H9 (cell line): ENCODE results near the gene TMEM198. TPM values are rescaled to one million over a fixed set of nuclear protein-coding genes. Genes with fewer than 3 reads are reported as not detected.

Experiments used
- DNase-seq: peaks from one replicate; pipeline ENCODE4 v3.0.0-alpha.2; 2017
- H2AFZ ChIP-seq: one replicate; pipeline ENCODE4 v1.6.1; 2013; ENCODE audit warnings: mild to moderate bottlenecking, low read length, control low read depth, moderate library complexity
- H2AK5ac ChIP-seq: 2 replicates; pipeline ENCODE4 v1.6.1; 2013; ENCODE audit warnings: low read length, control low read depth, mixed read lengths; ENCODE audit not compliant: insufficient read length
- H2BK120ac ChIP-seq: one replicate; pipeline ENCODE4 v1.6.1; 2013; ENCODE audit warnings: low read depth, mild to moderate bottlenecking, low read length, control low read depth, inconsistent platforms; ENCODE audit not compliant: poor library complexity, severe bottlenecking
- H2BK12ac ChIP-seq: 2 replicates; pipeline ENCODE4 v1.6.1; 2013; ENCODE audit warnings: low read length, control low read depth, mixed read lengths, low read depth; ENCODE audit not compliant: insufficient read length
- H2BK15ac ChIP-seq: 2 replicates; pipeline ENCODE4 v1.6.1; 2013; ENCODE audit warnings: low read depth, low read length, control low read depth
- H2BK20ac ChIP-seq: one replicate; pipeline ENCODE4 v1.6.1; 2013; ENCODE audit warnings: low read depth, mild to moderate bottlenecking, low read length, control low read depth, inconsistent platforms; ENCODE audit not compliant: poor library complexity, severe bottlenecking
- H2BK5ac ChIP-seq: 2 replicates; pipeline ENCODE4 v1.6.1; 2013; ENCODE audit warnings: low read length, control low read depth, mixed read lengths; ENCODE audit not compliant: insufficient read length
- H3K14ac ChIP-seq: 2 replicates; pipeline ENCODE4 v1.6.1; 2013; ENCODE audit warnings: low read length, control low read depth; ENCODE audit not compliant: insufficient read depth
- H3K18ac ChIP-seq: 2 replicates; pipeline ENCODE4 v1.6.1; 2013; ENCODE audit warnings: low read depth, mild to moderate bottlenecking, mixed read lengths, low read length, control low read depth; ENCODE audit not compliant: insufficient read length
- H3K23ac ChIP-seq: 2 replicates; pipeline ENCODE4 v1.6.1; 2013; ENCODE audit warnings: low read length, control low read depth, mixed read lengths, low read depth; ENCODE audit not compliant: insufficient read length
- H3K23me2 ChIP-seq: 2 replicates; pipeline ENCODE4 v1.6.1; 2013; ENCODE audit warnings: low read depth, mild to moderate bottlenecking, mixed read lengths, low read length, control low read depth; ENCODE audit not compliant: insufficient read length, poor library complexity, severe bottlenecking
- H3K27ac ChIP-seq: 2 replicates; pipeline ENCODE4 v1.5.1; 2013; ENCODE audit warnings: low read length, control low read depth, mixed read lengths, low read depth; ENCODE audit not compliant: insufficient read length
- H3K27me3 ChIP-seq: 2 replicates; pipeline ENCODE4 v1.6.1; 2013; ENCODE audit warnings: low read length, control low read depth, inconsistent platforms; ENCODE audit not compliant: insufficient read depth
- H3K4ac ChIP-seq: 2 replicates; pipeline ENCODE4 v1.6.1; 2013; ENCODE audit warnings: low read depth, mild to moderate bottlenecking, control low read depth, inconsistent platforms, low read length, moderate library complexity
- H3K4me1 ChIP-seq: 2 replicates; pipeline ENCODE4 v1.6.1; 2013; ENCODE audit warnings: low read length, control low read depth, inconsistent platforms; ENCODE audit not compliant: insufficient read depth
- H3K4me2 ChIP-seq: 2 replicates; pipeline ENCODE4 v1.6.1; 2013; ENCODE audit warnings: low read length, control low read depth, mixed read lengths; ENCODE audit not compliant: insufficient read length, insufficient read depth
- H3K56ac ChIP-seq: 2 replicates; pipeline ENCODE4 v1.6.1; 2013; ENCODE audit warnings: low read depth, mild to moderate bottlenecking, mixed read lengths, low read length, control low read depth; ENCODE audit not compliant: insufficient read length
- H3K79me1 ChIP-seq: 2 replicates; pipeline ENCODE4 v1.6.1; 2013; ENCODE audit warnings: low read depth, mild to moderate bottlenecking, moderate library complexity, low read length, control low read depth, inconsistent platforms; ENCODE audit not compliant: insufficient read depth, poor library complexity, severe bottlenecking
- H3K79me2 ChIP-seq: 2 replicates; pipeline ENCODE4 v1.6.1; 2013; ENCODE audit warnings: low read length, control low read depth, inconsistent platforms; ENCODE audit not compliant: insufficient read depth
- H3K9ac ChIP-seq: 2 replicates; pipeline ENCODE4 v1.6.1; 2013; ENCODE audit warnings: low read length, control low read depth, mixed read lengths; ENCODE audit not compliant: insufficient read length; ENCODE audit errors: extremely low read depth
- H3K9me3 ChIP-seq: one replicate; pipeline ENCODE4 v1.6.1; 2013; ENCODE audit warnings: low read depth, low read length, inconsistent platforms; ENCODE audit not compliant: control insufficient read depth
- H3T11ph ChIP-seq: one replicate; pipeline ENCODE4 v1.6.1; 2013; ENCODE audit warnings: mild to moderate bottlenecking, low read length, control low read depth, inconsistent platforms
- H4K20me1 ChIP-seq: one replicate; pipeline ENCODE4 v1.6.1; 2013; ENCODE audit not compliant: control insufficient read depth, insufficient read length, insufficient read depth
- H4K5ac ChIP-seq: 2 replicates; pipeline ENCODE4 v1.6.1; 2013; ENCODE audit warnings: low read depth, mild to moderate bottlenecking, mixed read lengths, low read length, control low read depth; ENCODE audit not compliant: insufficient read length
- H4K8ac ChIP-seq: replicated peaks from 2 replicates; pipeline ENCODE4 v1.6.1; 2013; ENCODE audit warnings: low read length, control low read depth, mixed read lengths, low read depth; ENCODE audit not compliant: insufficient read length
- H4K91ac ChIP-seq: 2 replicates; pipeline ENCODE4 v1.6.1; 2013; ENCODE audit warnings: low read depth, mild to moderate bottlenecking, moderate library complexity, mixed read lengths, low read length, control low read depth; ENCODE audit not compliant: insufficient read length
- H3K27ac Mint-ChIP-seq, 3 experiments: 2 replicates in 2 of 3; 3 replicates in 1 of 3; pipeline ENCODE4 v1.8.0; 2020 to 2021; ENCODE audit warnings: mixed read lengths in 3 of 3, mild to moderate bottlenecking in 1 of 3, moderate library complexity in 1 of 3
- H3K27me3 Mint-ChIP-seq: 2 replicates; pipeline ENCODE4 v1.8.0; 2021; ENCODE audit warnings: low read depth, mild to moderate bottlenecking, moderate library complexity, mixed read lengths
- H3K36me3 Mint-ChIP-seq, 3 experiments: 2 replicates in 2 of 3; 3 replicates in 1 of 3; pipeline ENCODE4 v1.8.0; 2020 to 2021; ENCODE audit warnings: low read depth in 3 of 3, mixed read lengths in 3 of 3; ENCODE audit not compliant: insufficient read depth in 1 of 3
- H3K4me1 Mint-ChIP-seq, 2 experiments: 2 replicates each; pipeline ENCODE4 v1.8.0; 2020; ENCODE audit warnings: mixed read lengths in 2 of 2
- H3K4me3 Mint-ChIP-seq, 2 experiments: 2 replicates in 1 of 2; 3 replicates in 1 of 2; pipeline ENCODE4 v1.8.0; 2020 to 2021; ENCODE audit warnings: mild to moderate bottlenecking in 2 of 2, mixed read lengths in 2 of 2, moderate library complexity in 1 of 2
- H3K9me3 Mint-ChIP-seq, 2 experiments: 2 replicates in 1 of 2; 3 replicates in 1 of 2; pipeline ENCODE4 v1.8.0; 2020; ENCODE audit warnings: mild to moderate bottlenecking in 2 of 2, mixed read lengths in 2 of 2, moderate library complexity in 1 of 2
- CTCF ChIP-seq: fragments of 200-600 bp; sonication (generic); conservative IDR thresholded peaks from 3 replicates; pipeline ENCODE4 v1.8.0; 2021; ENCODE audit warnings: antibody characterized with exemption, mild to moderate bottlenecking
- WGBS: extraction: QIAGEN DNeasy Blood & Tissue Kit; methylation state at CpG from one replicate; pipeline ENCODE4 v1.1.7; 2013; ENCODE audit warnings: missing lambda C conversion rate, low lambda C conversion rate, mixed read lengths; ENCODE audit not compliant: insufficient read length; ENCODE audit errors: extremely low coverage; 5-methylcytosine and 5-hydroxymethylcytosine counted together
- total RNA-seq: library from RNA; stranded (reverse); gene quantifications from 2 replicates; pipeline ENCODE4 v1.2.1, GENCODE V29; 2021

TMEM198 gene
- total RNA-seq, 1 experiment from 2014 or later, result 7.7 TPM

- Mint-ChIP-seq H3K4me3 (no peak overlapping the region; a peak in 2 of 5 replicates), H3K27ac (peak overlapping the region in 1 of 3 experiments; percentile 48; a peak in 1 of 7 replicates), H3K36me3 (no peaks in the 10 kb centered on the region), H3K9me3 (no peaks in the 10 kb centered on the region; a peak in 1 of 5 replicates), H3K4me1 (peaks cover 46 to 59% of the 10 kb centered on the region in 2 experiments), H3K27me3 (peaks cover 18% of the 10 kb centered on the region)
- H2BK5ac ChIP-seq, result no peak overlapping the region
- no peak overlapping the region for H3K4ac ChIP-seq
- H2AK5ac ChIP-seq, result no peak overlapping the region
- H2BK120ac ChIP-seq, result no peak overlapping the region
- no peak overlapping the region for H3K56ac ChIP-seq
- no peak overlapping the region for H3K4me2 ChIP-seq
- H4K20me1 ChIP-seq, result no peaks in the 10 kb centered on the region
- H3T11ph ChIP-seq, result no peak overlapping the region
- H3K14ac ChIP-seq, result no peak overlapping the region
- H2BK20ac ChIP-seq, result no peak overlapping the region
- no peak overlapping the region for H3K23ac ChIP-seq
- H4K5ac ChIP-seq, result no peak overlapping the region
- H3K27me3 ChIP-seq, result no peaks in the 10 kb centered on the region; the same call in 1 of the 2 replicates
- no peak overlapping the region for H2BK15ac ChIP-seq
- H2BK12ac ChIP-seq, result no peak overlapping the region
- no peaks in the 10 kb centered on the region for H3K79me2 ChIP-seq
- H3K27ac ChIP-seq, result no peak overlapping the region
- TF ChIP-seq CTCF, result no peak
- H3K79me1 ChIP-seq, result no peaks in the 10 kb centered on the region
- H3K18ac ChIP-seq, result no peak overlapping the region
- DNase-seq, result no peak
- no peak overlapping the region for H4K8ac ChIP-seq
- no peak overlapping the region for H3K9ac ChIP-seq
- peaks cover 5% of the 10 kb centered on the region; the same call in 1 of the 2 replicates for H3K4me1 ChIP-seq
- no CpG with 5 or more reads among the region's 6 CpGs for WGBS
- H3K23me2 ChIP-seq, result peaks cover 4% of the 10 kb centered on the region
- no peak overlapping the region for H2AFZ ChIP-seq
- H3K9me3 ChIP-seq, result no peaks in the 10 kb centered on the region
- no peak overlapping the region for H4K91ac ChIP-seq
Observed at GRCh38 chr2:219575566-219576504, 32.0 kb downstream of the TMEM198 start.
